T-cell (primary cell): ENCODE measurements around the gene ZNF184. TPM values are rescaled to one million over a fixed set of nuclear protein-coding genes. Genes with fewer than 3 reads are reported as not detected.

Experiments
- ATAC-seq, 4 experiments: fragments of 200-7000 bp in 3 of 4; fragments of 150-1000 bp in 1 of 4; cut with Tn5 transposase; replicated peaks in 1 of 4; 1 replicate in 3 of 4; 2 replicates in 1 of 4; pipeline ENCODE4 v1.10.0; 2021; ENCODE audit warnings: moderate library complexity in 3 of 4, mild to moderate bottlenecking in 2 of 4, moderate number of reproducible peaks in 1 of 4
- CTCF ChIA-PET, 2 donors: fragments of 300-600 bp; sonication (Branson Sonifier 250); formaldehyde crosslinking; loops; one replicate each; lab custom pipeline; 2022; ENCODE audit warnings: antibody characterized with exemption in 2 of 2; lab: Charles Lee
- POLR2A ChIA-PET, 2 donors: fragments of 300-600 bp; sonication (Branson Sonifier 250); formaldehyde crosslinking; loops; one replicate each; lab custom pipeline; 2022; ENCODE audit warnings: antibody characterized with exemption in 2 of 2; lab: Charles Lee
- DNase-seq, 35 experiments: peaks; one replicate each; pipeline versions ENCODE4 v3.0.0 to v3.0.0-alpha.2; 2013 to 2023
- H3K27ac ChIP-seq: one replicate; pipeline ENCODE4 v1.5.1; 2013; ENCODE audit warnings: low read length
- H3K27me3 ChIP-seq, 2 experiments: replicated peaks in 1 of 2; 1 replicate in 1 of 2; 2 replicates in 1 of 2; pipeline versions ENCODE4 v1.6.1 to v1.7.0; 2013; ENCODE audit warnings: low read length in 1 of 2, mixed read lengths in 1 of 2; ENCODE audit not compliant: control insufficient read depth in 2 of 2, insufficient read depth in 2 of 2; ENCODE audit errors: extremely low read depth in 1 of 2
- H3K36me3 ChIP-seq, 2 donors: 1 replicate in 1 of 2; 2 replicates in 1 of 2; pipeline versions ENCODE4 v1.6.1 to v1.7.0; 2013; ENCODE audit warnings: low read length in 1 of 2; ENCODE audit not compliant: control insufficient read depth in 2 of 2, insufficient read depth in 1 of 2; ENCODE audit errors: extremely low read depth in 1 of 2
- H3K4me1 ChIP-seq, 2 experiments: 1 replicate in 1 of 2; 2 replicates in 1 of 2; pipeline versions ENCODE4 v1.6.1 to v1.7.0; 2013; ENCODE audit warnings: low read length in 2 of 2, mixed read lengths in 1 of 2; ENCODE audit not compliant: insufficient read depth in 2 of 2, control insufficient read depth in 1 of 2; ENCODE audit errors: extremely low read depth in 1 of 2
- H3K4me3 ChIP-seq, 2 donors: 1 replicate in 1 of 2; 2 replicates in 1 of 2; pipeline versions ENCODE4 v1.5.1 to v1.7.0; 2013; ENCODE audit warnings: mild to moderate bottlenecking in 2 of 2, low read length in 1 of 2, moderate library complexity in 1 of 2; ENCODE audit not compliant: control insufficient read depth in 1 of 2; ENCODE audit errors: extremely low read depth in 1 of 2
- H3K9me3 ChIP-seq: 2 replicates; pipeline ENCODE4 v1.7.0; 2013
- H3K27ac Mint-ChIP-seq, 2 donors: one replicate each; pipeline ENCODE4 v1.8.0; 2020 to 2021; ENCODE audit warnings: mild to moderate bottlenecking in 2 of 2, mixed read lengths in 2 of 2
- H3K27me3 Mint-ChIP-seq, 2 donors: one replicate each; pipeline ENCODE4 v1.8.0; 2021 to 2022; ENCODE audit warnings: mixed read lengths in 2 of 2
- H3K36me3 Mint-ChIP-seq: one replicate; pipeline ENCODE4 v1.8.0; 2021; ENCODE audit warnings: mixed read lengths
- H3K4me1 Mint-ChIP-seq, 3 donors: one replicate each; pipeline ENCODE4 v1.8.0; 2020 to 2022; ENCODE audit warnings: mixed read lengths in 3 of 3, mild to moderate bottlenecking in 1 of 3
- H3K4me3 Mint-ChIP-seq, 3 donors: one replicate each; pipeline ENCODE4 v1.8.0; 2020 to 2022; ENCODE audit warnings: mild to moderate bottlenecking in 3 of 3, mixed read lengths in 3 of 3, moderate library complexity in 3 of 3
- H3K9me3 Mint-ChIP-seq, 3 donors: one replicate each; pipeline ENCODE4 v1.8.0; 2020 to 2022; ENCODE audit warnings: mixed read lengths in 3 of 3
- WGBS: methylation state at CpG from one replicate; pipeline ENCODE4 v1.1.5; 2013; ENCODE audit warnings: missing lambda C conversion rate; ENCODE audit not compliant: insufficient coverage; 5-methylcytosine and 5-hydroxymethylcytosine counted together
- total RNA-seq, 35 experiments: library from RNA in 6 of 35; stranded (reverse) in 6 of 35; fragments of 120-200 nt in 1 of 35; gene quantifications; one replicate each; pipeline versions ENCODE4 v1.2.1 to v1.2.4 and lab custom pipeline; 2013 to 2026

ZNF184 gene
- total RNA-seq, 5 donors from 2014 or later (not counting 1 experiment from before 2014, with no cell fraction given), result 11.2 to 14.3 (median 12.5) TPM

DNA sequence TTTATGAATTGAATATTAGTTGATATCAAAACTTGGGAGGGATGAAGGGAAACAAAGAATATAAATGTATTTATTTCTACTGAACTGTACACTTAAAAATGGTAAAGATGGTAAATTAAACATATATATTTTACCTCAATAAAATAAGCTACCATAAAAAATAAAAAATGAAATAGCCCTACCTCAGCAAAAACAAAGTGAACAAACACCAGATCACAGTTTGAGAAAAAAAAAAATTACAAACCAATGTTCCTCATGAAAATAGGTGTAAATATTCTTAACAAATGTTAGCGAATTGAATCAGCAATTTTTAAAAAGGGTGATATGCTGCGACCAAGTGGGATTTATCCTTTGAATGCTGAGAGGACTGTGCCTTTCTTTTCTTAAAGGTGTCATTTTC lies 28.3 kb upstream of the ZNF184 start:
- Mint-ChIP-seq H3K27me3 (peaks cover 4 to 22% of the 10 kb centered on the region in 2 donors), H3K36me3 (peaks cover 2% of the 10 kb centered on the region), H3K4me1 (peaks cover 39 to 42% (median 42%) of the 10 kb centered on the region in 3 donors), H3K27ac (no peak overlapping the region), H3K4me3 (no peak overlapping the region), H3K9me3 (no peaks in the 10 kb centered on the region)
- peaks cover 2% of the 10 kb centered on the region for H3K9me3 ChIP-seq
- H3K27ac ChIP-seq, result no peak overlapping the region
- ChIA-PET CTCF (interaction anchor here in 1 of 2 donors (0.8 kb wide), 1 partner anchor 18 kb away, joined by 3 read pairs; no protein-coding TSS in a partner anchor), POLR2A (interaction anchor here in 1 of 2 donors (0.6 kb wide), 1 partner anchor 97 kb away, joined by 3 read pairs; no protein-coding TSS in a partner anchor)
- ATAC-seq, result no peak
- H3K4me3 ChIP-seq, result no peak overlapping the region
- no peak for DNase-seq
- peaks cover 10 to 15% of the 10 kb centered on the region in 2 experiments for H3K4me1 ChIP-seq
- no CpG with 5 or more reads among the region's 2 CpGs for WGBS
- H3K36me3 ChIP-seq, result no peaks in the 10 kb centered on the region
- H3K27me3 ChIP-seq, result peaks cover 13% of the 10 kb centered on the region in 2 experiments

DNA sequence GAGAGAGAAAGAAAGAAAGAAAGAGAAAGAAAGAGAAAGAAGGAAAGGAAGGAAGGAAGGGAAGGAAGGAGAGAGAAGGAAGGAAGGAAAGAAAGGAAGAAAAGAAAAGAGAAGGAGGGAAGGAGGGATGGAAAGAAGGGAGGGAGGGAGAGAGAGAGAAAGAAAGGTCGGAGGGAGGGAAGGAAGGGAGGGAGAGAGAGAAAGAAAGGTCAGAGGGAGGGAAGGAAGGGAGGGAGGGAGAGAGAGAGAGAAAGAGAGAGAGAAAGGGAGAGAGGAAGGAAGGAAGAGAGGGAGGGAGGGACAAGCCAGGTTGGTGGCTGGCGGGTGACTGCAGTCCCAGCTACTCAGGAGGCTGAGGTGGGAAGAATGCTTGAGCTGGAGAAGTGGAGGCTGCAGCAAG lies 27.3 kb upstream of the ZNF184 start:
- ChIA-PET POLR2A (interaction anchor here in 1 of 2 donors (0.6 to 0.9 kb wide), 2 partner anchors 29 to 32 kb away, joined by 3 to 8 read pairs; no protein-coding TSS in a partner anchor), CTCF (no interaction called here)
- Histone ChIP-seq H3K36me3 (no peaks in the 10 kb centered on the region), H3K27me3 (peaks cover 21 to 23% of the 10 kb centered on the region in 2 experiments), H3K4me3 (no peak overlapping the region), H3K27ac (no peak overlapping the region), H3K4me1 (peaks cover 10 to 22% of the 10 kb centered on the region in 2 experiments), H3K9me3 (peaks cover 2% of the 10 kb centered on the region)
- H3K4me3 Mint-ChIP-seq, result no peak overlapping the region
- peaks cover 2% of the 10 kb centered on the region for H3K36me3 Mint-ChIP-seq
- H3K27me3 Mint-ChIP-seq, result peaks cover 13 to 32% of the 10 kb centered on the region in 2 donors
- H3K27ac Mint-ChIP-seq, result no peak overlapping the region
- no peak for ATAC-seq
- peaks cover 38 to 43% (median 39%) of the 10 kb centered on the region in 3 donors for H3K4me1 Mint-ChIP-seq
- 13% methylated on average over 1 of the region's 2 CpGs for WGBS
- DNase-seq, result no peak
- no peaks in the 10 kb centered on the region for H3K9me3 Mint-ChIP-seq

DNA sequence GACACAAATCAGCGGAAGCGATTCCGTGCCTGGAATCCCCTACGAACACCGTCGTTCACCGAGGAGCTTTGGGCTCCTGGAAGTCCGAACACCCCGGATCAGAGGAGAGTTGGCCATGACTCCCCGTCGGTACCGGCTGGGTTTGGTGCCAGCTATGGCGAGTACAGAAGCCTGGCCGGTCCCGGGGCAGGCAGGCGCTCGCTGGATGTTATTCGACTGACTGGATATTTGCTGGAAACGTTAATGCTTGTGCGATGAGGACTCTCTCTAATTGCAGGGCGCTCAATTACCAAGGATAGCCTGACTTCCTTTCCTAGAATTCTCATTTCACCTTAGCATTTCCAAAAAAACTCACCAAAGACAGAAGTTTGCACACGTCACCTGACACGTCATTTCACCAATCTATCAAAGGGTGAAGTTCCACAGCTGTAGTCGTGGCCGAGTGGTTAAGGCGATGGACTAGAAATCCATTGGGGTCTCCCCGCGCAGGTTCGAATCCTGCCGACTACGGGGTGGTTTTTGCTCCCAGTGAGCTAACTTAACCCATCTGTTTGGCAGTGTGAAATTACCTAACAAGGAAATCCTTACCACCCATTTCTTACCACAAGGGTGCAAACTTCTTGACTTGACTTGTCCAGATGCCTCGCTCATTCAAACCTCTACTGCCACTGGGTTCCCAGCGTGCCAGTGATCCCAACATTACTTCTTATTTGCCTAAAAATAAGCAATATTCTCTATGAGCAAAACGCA lies 22.7 kb upstream of the ZNF184 start:
- Histone ChIP-seq H3K27ac (no peak overlapping the region), H3K9me3 (peaks cover 2% of the 10 kb centered on the region), H3K27me3 (peaks cover 30 to 31% of the 10 kb centered on the region in 2 experiments), H3K4me1 (peaks cover 0 to 11% of the 10 kb centered on the region in 2 experiments), H3K4me3 (peak overlapping the region in 1 of 2 donors; percentile 20), H3K36me3 (no peaks in the 10 kb centered on the region)
- ATAC-seq (peak in 1 of 4 experiments; percentile 29), DNase-seq (peak in 4 of 35 experiments; percentile 5 to 48 (median 12))
- CTCF ChIA-PET, result no interaction called here
- POLR2A ChIA-PET, result interaction anchor here in 1 of 2 donors (0.6 kb wide), 1 partner anchor 21 kb away, joined by 7 read pairs; no protein-coding TSS in a partner anchor
- WGBS, result 7% methylated on average over 33 of the region's 34 CpGs
- Mint-ChIP-seq H3K27me3 (peaks cover 38 to 56% of the 10 kb centered on the region in 2 donors), H3K9me3 (no peaks in the 10 kb centered on the region), H3K27ac (peak overlapping the region in 1 of 2 donors; percentile 39), H3K4me3 (peak overlapping the region; percentile 54 to 61 (median 55)), H3K36me3 (peaks cover 2% of the 10 kb centered on the region), H3K4me1 (peaks cover 13 to 16% (median 16%) of the 10 kb centered on the region in 3 donors)

DNA sequence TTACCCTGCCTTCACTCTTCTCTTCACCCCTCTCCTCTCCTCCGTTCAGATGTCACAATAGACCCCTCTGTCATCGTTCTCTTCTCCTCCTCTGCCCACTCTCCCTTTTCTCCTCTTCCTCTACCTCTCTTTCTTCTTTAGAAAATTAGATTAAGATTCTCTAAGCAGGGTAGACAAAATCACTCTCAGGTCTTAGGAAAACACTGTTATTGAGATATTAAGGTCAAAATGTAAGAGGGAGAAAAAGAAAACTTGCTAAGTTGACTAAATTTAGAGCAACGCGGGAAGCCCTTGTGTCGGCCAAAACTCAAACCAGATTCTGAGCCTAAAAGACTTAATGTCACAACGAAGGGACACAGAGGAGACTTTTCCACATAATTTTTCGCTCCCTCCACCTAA lies 22.1 kb upstream of the ZNF184 start:
- no peak for ATAC-seq
- 13% methylated on average over 5 of the region's 7 CpGs for WGBS
- Histone ChIP-seq H3K4me1 (peaks cover 0 to 11% of the 10 kb centered on the region in 2 experiments), H3K27ac (no peak overlapping the region), H3K9me3 (peaks cover 2% of the 10 kb centered on the region), H3K4me3 (peak overlapping the region in 1 of 2 donors; percentile 20), H3K36me3 (no peaks in the 10 kb centered on the region), H3K27me3 (peaks cover 26 to 29% of the 10 kb centered on the region in 2 experiments)
- no peak for DNase-seq
- ChIA-PET POLR2A (no interaction called here), CTCF (no interaction called here)
- Mint-ChIP-seq H3K9me3 (no peaks in the 10 kb centered on the region), H3K4me3 (peak overlapping the region; percentile 54 to 61 (median 55)), H3K27me3 (peaks cover 38 to 54% of the 10 kb centered on the region in 2 donors), H3K27ac (peak overlapping the region in 1 of 2 donors; percentile 39), H3K4me1 (peaks cover 13 to 16% (median 16%) of the 10 kb centered on the region in 3 donors), H3K36me3 (peaks cover 2% of the 10 kb centered on the region)

DNA sequence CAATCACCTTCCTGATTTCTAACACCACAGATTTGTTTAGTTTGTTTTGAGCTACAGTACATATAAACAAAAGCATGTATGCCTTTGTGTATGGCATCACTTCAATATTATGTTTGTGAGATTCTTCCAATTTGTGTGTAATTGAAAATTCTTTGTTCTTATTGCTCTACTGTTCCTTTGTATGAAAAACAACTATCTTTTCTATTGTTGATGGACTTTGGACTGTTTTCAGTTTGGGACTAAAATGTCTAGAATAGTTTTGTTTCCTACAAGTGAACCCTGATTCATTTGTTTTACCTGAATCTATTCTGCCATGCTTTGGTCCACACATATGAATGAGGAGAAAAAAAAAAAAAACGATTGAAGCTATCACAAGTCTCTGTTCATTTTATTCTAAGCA lies 21.2 kb upstream of the ZNF184 start:
- Mint-ChIP-seq H3K4me3 (no peak overlapping the region), H3K27me3 (peaks cover 38 to 51% of the 10 kb centered on the region in 2 donors), H3K4me1 (peaks cover 13 to 16% (median 16%) of the 10 kb centered on the region in 3 donors), H3K27ac (no peak overlapping the region), H3K9me3 (no peaks in the 10 kb centered on the region), H3K36me3 (peaks cover 2% of the 10 kb centered on the region)
- Histone ChIP-seq H3K36me3 (no peaks in the 10 kb centered on the region), H3K27me3 (peaks cover 24 to 29% of the 10 kb centered on the region in 2 experiments), H3K4me3 (no peak overlapping the region), H3K27ac (no peak overlapping the region), H3K4me1 (peaks cover 0 to 11% of the 10 kb centered on the region in 2 experiments), H3K9me3 (peaks cover 2% of the 10 kb centered on the region)
- ATAC-seq (no peak), DNase-seq (no peak)
- ChIA-PET POLR2A (no interaction called here), CTCF (interaction anchor here (0.6 kb wide), 2 partner anchors 14 to 1366 kb away, joined by 3 to 4 read pairs; no protein-coding TSS in a partner anchor)
- WGBS, result no CpG with 5 or more reads among the region's 1 CpG

DNA sequence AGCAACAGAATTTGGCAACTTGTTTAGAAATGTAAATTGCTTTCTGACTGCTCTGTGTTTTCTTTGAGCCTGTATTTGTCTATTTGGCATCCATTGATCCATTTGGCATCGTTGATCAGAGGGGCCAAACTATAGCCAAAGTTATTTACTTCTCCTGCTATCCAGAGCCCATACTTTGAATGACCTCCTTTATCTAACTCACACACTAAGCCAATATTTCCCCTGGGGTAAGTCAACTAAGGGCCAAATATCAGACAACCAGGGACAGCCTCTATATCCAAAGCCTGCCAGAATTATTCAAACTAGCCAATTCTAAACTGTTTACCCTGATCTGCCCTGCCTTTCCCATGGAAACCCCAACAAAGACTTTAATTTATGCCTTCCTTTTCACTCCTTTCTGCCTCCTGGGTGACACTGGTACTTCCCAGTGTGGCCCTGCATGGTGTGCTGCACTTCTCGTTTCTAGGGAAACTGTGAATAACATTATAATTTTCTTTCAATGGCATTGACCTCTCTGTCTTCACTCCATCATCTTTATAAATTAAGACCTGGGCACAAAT lies 19.8 kb upstream of the ZNF184 start:
- peaks cover 0 to 11% of the 10 kb centered on the region in 2 experiments for H3K4me1 ChIP-seq
- H3K36me3 ChIP-seq, result no peaks in the 10 kb centered on the region
- POLR2A ChIA-PET, result no interaction called here
- no peak overlapping the region for H3K27ac Mint-ChIP-seq
- WGBS, result 75% methylated on average over 2 of the region's 2 CpGs
- peaks cover 38 to 43% of the 10 kb centered on the region in 2 donors for H3K27me3 Mint-ChIP-seq
- no peak for DNase-seq
- CTCF ChIA-PET, result interaction anchor here in 1 of 2 donors (0.6 kb wide), 1 partner anchor 89 kb away, joined by 3 read pairs; no protein-coding TSS in a partner anchor
- H3K4me1 Mint-ChIP-seq, result peaks cover 13 to 16% (median 16%) of the 10 kb centered on the region in 3 donors
- peaks cover 19 to 24% of the 10 kb centered on the region in 2 experiments for H3K27me3 ChIP-seq
- no peak overlapping the region for H3K4me3 ChIP-seq
- no peak for ATAC-seq
- H3K9me3 Mint-ChIP-seq, result no peaks in the 10 kb centered on the region
- no peak overlapping the region for H3K4me3 Mint-ChIP-seq
- H3K9me3 ChIP-seq, result peaks cover 2% of the 10 kb centered on the region
- H3K27ac ChIP-seq, result no peak overlapping the region
- peaks cover 2% of the 10 kb centered on the region for H3K36me3 Mint-ChIP-seq
